HCT116 (cell line): Measurements from ENCODE around the gene ARHGAP18. TPM values are rescaled to one million over a fixed set of nuclear protein-coding genes. Genes with fewer than 3 reads are reported as not detected.

Experiments used
- ATAC-seq: fragments of 200-7000 bp; cut with Tn5 transposase; 2 replicates; pipeline ENCODE4 v1.9.1; 2020; ENCODE audit warnings: mild to moderate bottlenecking, moderate library complexity
- BruUV-seq: library from RNA; stranded (reverse); fragments of 400-500 nt; replicated peaks from 2 replicates; lab custom pipeline; 2021; lab: Mats Ljungman, UMichigan
- CTCF ChIA-PET: fragments of 300-600 bp; sonication (Branson Sonifier 250); formaldehyde crosslinking; loops from one replicate; lab custom pipeline; 2021; ENCODE audit warnings: antibody characterized with exemption; lab: Charles Lee
- POLR2A ChIA-PET: fragments of 300-600, 350-600 bp; sonication (Branson Sonifier 250); formaldehyde crosslinking; loops from one replicate; lab custom pipeline; 2021; ENCODE audit warnings: antibody characterized with exemption; lab: Charles Lee
- RAD21 ChIA-PET, 2 experiments: fragments of 300-600 bp; sonication (Branson Sonifier 250); formaldehyde crosslinking; loops; one replicate each; lab custom pipeline; 2023; ENCODE audit warnings: low total read pairs in 2 of 2; ENCODE audit not compliant: uncharacterized antibody in 2 of 2, unreplicated experiment in 2 of 2, low non-redundant PET in 1 of 2; lab: Charles Lee
- DNase-seq: peaks from one replicate; pipeline ENCODE4 v3.0.0-alpha.2; 2010; ENCODE audit warnings: low read depth, low spot score
- H2AFZ ChIP-seq: fragments of 200-600 bp; shearing (Covaris generic), sonication (generic); 2 replicates; pipeline ENCODE4 v1.6.1; 2017; ENCODE audit warnings: low read depth, mixed run types, mixed read lengths, antibody characterized with exemption, low read length; ENCODE audit not compliant: poor library complexity, severe bottlenecking
- H3K27ac ChIP-seq: 2 replicates; pipeline ENCODE4 v1.5.1; 2012; ENCODE audit warnings: low read depth, low read length
- H3K27me3 ChIP-seq: fragments of 200-600 bp; sonication (generic); 2 replicates; pipeline ENCODE4 v1.6.1; 2016; ENCODE audit warnings: mixed run types, low read length, mixed read lengths; ENCODE audit not compliant: insufficient read depth
- H3K36me3 ChIP-seq, 2 experiments: fragments of 200-500 bp in 1 of 2; fragments of 200-600 bp in 1 of 2; sonication (Bioruptor generic) in 1 of 2; sonication (generic) in 1 of 2; 2 replicates each; pipeline versions ENCODE4 v1.5.1 to v1.6.1; 2014 to 2016; ENCODE audit warnings: low read length in 2 of 2, inconsistent platforms in 1 of 2, mixed read lengths in 1 of 2, mixed run types in 1 of 2; ENCODE audit not compliant: insufficient read depth in 2 of 2, control insufficient read depth in 1 of 2
- H3K4me1 ChIP-seq, 2 experiments: fragments of 200-600 bp in 1 of 2; sonication (generic) in 1 of 2; 2 replicates each; pipeline versions ENCODE4 v1.5.1 to v1.6.1; 2012 to 2017; ENCODE audit warnings: low read length in 2 of 2, inconsistent platforms in 1 of 2, mild to moderate bottlenecking in 1 of 2, mixed read lengths in 1 of 2, mixed run types in 1 of 2, moderate library complexity in 1 of 2; ENCODE audit not compliant: insufficient read depth in 2 of 2, control insufficient read depth in 1 of 2
- H3K4me2 ChIP-seq: fragments of 200-600 bp; sonication (generic); 2 replicates; pipeline ENCODE4 v1.6.1; 2017; ENCODE audit warnings: mixed run types, low read length, mixed read lengths
- H3K4me3 ChIP-seq, 2 experiments: fragments of 200-600 bp in 1 of 2; sonication (generic) in 1 of 2; replicated peaks in 1 of 2; 2 replicates each; pipeline ENCODE4 v1.5.1; 2011 to 2016; ENCODE audit warnings: low read length in 2 of 2, control low read depth in 1 of 2, low read depth in 1 of 2, mild to moderate bottlenecking in 1 of 2, mixed read lengths in 1 of 2, mixed run types in 1 of 2
- H3K79me2 ChIP-seq: fragments of 200-600 bp; sonication (generic); 2 replicates; pipeline ENCODE4 v1.6.1; 2017; ENCODE audit warnings: mild to moderate bottlenecking, mixed run types, low read length, moderate library complexity, mixed read lengths; ENCODE audit not compliant: insufficient read depth
- H3K9ac ChIP-seq: fragments of 200-600 bp; sonication (generic); 2 replicates; pipeline ENCODE4 v1.6.1; 2016; ENCODE audit warnings: low read length, mixed read lengths
- H3K9me2 ChIP-seq: fragments of 200-600 bp; sonication (generic), shearing (Covaris generic); 2 replicates; pipeline ENCODE4 v1.6.1; 2017; ENCODE audit warnings: mixed run types, mild to moderate bottlenecking, moderate library complexity; ENCODE audit not compliant: insufficient read depth
- H3K9me3 ChIP-seq, 2 experiments: fragments of 200-500 bp in 1 of 2; fragments of 200-600 bp in 1 of 2; sonication (Bioruptor generic) in 1 of 2; sonication (generic) in 1 of 2; 2 replicates each; pipeline ENCODE4 v1.6.1; 2014 to 2017; ENCODE audit warnings: low read length in 2 of 2, mixed read lengths in 2 of 2, inconsistent platforms in 1 of 2, low read depth in 1 of 2, mild to moderate bottlenecking in 1 of 2, mixed run types in 1 of 2, moderate library complexity in 1 of 2; ENCODE audit not compliant: control insufficient read depth in 1 of 2, insufficient read depth in 1 of 2
- H4K20me1 ChIP-seq: fragments of 200-600 bp; sonication (generic), shearing (Covaris generic); 2 replicates; pipeline ENCODE4 v1.6.1; 2017; ENCODE audit warnings: mixed run types, mild to moderate bottlenecking, moderate library complexity; ENCODE audit not compliant: insufficient read depth
- CBX3 ChIP-seq: IDR thresholded peaks from 2 replicates; pipeline ENCODE4 v1.6.1; 2012; ENCODE audit warnings: low read depth
- CEBPB ChIP-seq: IDR thresholded peaks from 2 replicates; pipeline ENCODE4 v1.6.1; 2012; ENCODE audit warnings: low read depth
- EGR1 ChIP-seq: IDR thresholded peaks from 2 replicates; pipeline ENCODE4 v1.6.1; 2012; ENCODE audit warnings: low read depth
- EZH2phosphoT487 ChIP-seq: fragments of 200-600 bp; IDR thresholded peaks from 2 replicates; pipeline ENCODE4 v1.6.1; 2018; ENCODE audit warnings: antibody characterized with exemption, borderline replicate concordance
- FOSL1 ChIP-seq: IDR thresholded peaks from 2 replicates; pipeline ENCODE4 v1.6.1; 2012; ENCODE audit warnings: low read depth
- JUND ChIP-seq: IDR thresholded peaks from 2 replicates; pipeline ENCODE4 v1.6.1; 2012
- POLR2A ChIP-seq: IDR thresholded peaks from 2 replicates; pipeline ENCODE4 v1.7.0; 2011; ENCODE audit warnings: borderline replicate concordance; ENCODE audit not compliant: insufficient read depth, insufficient read length; ENCODE audit errors: extremely low read depth
- POLR2AphosphoS5 ChIP-seq: IDR thresholded peaks from 2 replicates; pipeline ENCODE4 v1.6.1; 2011; ENCODE audit warnings: mild to moderate bottlenecking, low read depth, low read length, moderate library complexity
- SIN3A ChIP-seq: IDR thresholded peaks from 2 replicates; pipeline ENCODE4 v1.6.1; 2012; ENCODE audit warnings: low read depth
- SP1 ChIP-seq: IDR thresholded peaks from 2 replicates; pipeline ENCODE4 v1.6.1; 2012; ENCODE audit warnings: low read depth
- SRF ChIP-seq: IDR thresholded peaks from 2 replicates; pipeline ENCODE4 v1.6.1; 2012; ENCODE audit warnings: low read depth
- YY1 ChIP-seq: IDR thresholded peaks from 2 replicates; pipeline ENCODE4 v1.6.1; 2011; ENCODE audit warnings: low read length, low read depth, moderate library complexity, mild to moderate bottlenecking; ENCODE audit not compliant: insufficient replicate concordance; ENCODE audit errors: extremely low read depth
- ZNF274 ChIP-seq: fragments of 200-500 bp; sonication (Bioruptor generic); IDR thresholded peaks from 2 replicates; pipeline ENCODE4 v1.6.1; 2014; ENCODE audit warnings: mild to moderate bottlenecking, low read depth, low read length, inconsistent platforms
- intact Hi-C: fragments of 100-400 bp; cut with micrococcal nuclease; formaldehyde crosslinking; loops from 2 replicates; pipeline ENCODE4 v1.10.0; 2022
- total RNA-seq: library from RNA; stranded (reverse); gene quantifications from one replicate; pipeline ENCODE4 v1.2.1, GENCODE V29; 2021; ENCODE audit not compliant: unreplicated experiment
- TF ChIP-seq, protein P1 (sequence below): IDR thresholded peaks from 2 replicates; pipeline ENCODE4 v1.6.1; 2011; ENCODE audit warnings: mild to moderate bottlenecking, low read length, moderate library complexity; ENCODE audit not compliant: insufficient replicate concordance; ENCODE audit errors: extremely low read depth
- TF ChIP-seq, protein P2 (sequence below), 3 experiments: fragments of 200-600 bp in 1 of 3; sonication (generic) in 1 of 3; IDR thresholded peaks in 2 of 3; conservative IDR thresholded peaks in 1 of 3; 2 replicates each; pipeline ENCODE4 v1.5.1; 2012 to 2017; ENCODE audit warnings: low read depth in 2 of 3, low read length in 2 of 3, antibody characterized with exemption in 1 of 3, borderline replicate concordance in 1 of 3, control low read depth in 1 of 3, mild to moderate bottlenecking in 1 of 3, mixed read lengths in 1 of 3, mixed run types in 1 of 3, moderate library complexity in 1 of 3; ENCODE audit not compliant: insufficient read depth in 1 of 3
- TF ChIP-seq, protein P3 (sequence below): IDR thresholded peaks from 2 replicates; pipeline ENCODE4 v1.6.1; 2012

ARHGAP18 gene
- total RNA-seq, 1 experiment from 2014 or later = 70.3 TPM

DNA sequence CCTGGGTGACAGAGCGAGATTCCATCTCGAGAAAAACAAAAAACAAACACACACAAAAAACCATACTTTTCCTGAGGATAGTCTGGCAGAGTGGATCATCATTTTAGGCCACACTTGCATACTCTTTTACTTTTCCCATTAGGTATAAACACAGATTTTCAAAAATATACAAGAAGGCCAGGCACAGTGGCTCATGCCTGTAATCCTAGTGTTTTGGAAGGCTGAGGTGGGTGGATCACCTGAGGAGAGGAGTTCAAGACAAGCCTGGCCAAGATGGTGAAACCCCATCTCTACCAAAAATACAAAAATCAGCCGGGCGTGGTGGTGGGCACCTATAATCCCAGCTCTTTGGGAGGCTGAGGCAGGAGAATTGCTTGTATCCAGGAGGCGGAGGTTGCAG, 85.5 kb downstream of the ARHGAP18 start (continued):
- TF ChIP-seq YY1 (no peak), SIN3A (no peak), JUND (no peak), POLR2AphosphoS5 (no peak), SP1 (no peak), SRF (no peak)

DNA sequence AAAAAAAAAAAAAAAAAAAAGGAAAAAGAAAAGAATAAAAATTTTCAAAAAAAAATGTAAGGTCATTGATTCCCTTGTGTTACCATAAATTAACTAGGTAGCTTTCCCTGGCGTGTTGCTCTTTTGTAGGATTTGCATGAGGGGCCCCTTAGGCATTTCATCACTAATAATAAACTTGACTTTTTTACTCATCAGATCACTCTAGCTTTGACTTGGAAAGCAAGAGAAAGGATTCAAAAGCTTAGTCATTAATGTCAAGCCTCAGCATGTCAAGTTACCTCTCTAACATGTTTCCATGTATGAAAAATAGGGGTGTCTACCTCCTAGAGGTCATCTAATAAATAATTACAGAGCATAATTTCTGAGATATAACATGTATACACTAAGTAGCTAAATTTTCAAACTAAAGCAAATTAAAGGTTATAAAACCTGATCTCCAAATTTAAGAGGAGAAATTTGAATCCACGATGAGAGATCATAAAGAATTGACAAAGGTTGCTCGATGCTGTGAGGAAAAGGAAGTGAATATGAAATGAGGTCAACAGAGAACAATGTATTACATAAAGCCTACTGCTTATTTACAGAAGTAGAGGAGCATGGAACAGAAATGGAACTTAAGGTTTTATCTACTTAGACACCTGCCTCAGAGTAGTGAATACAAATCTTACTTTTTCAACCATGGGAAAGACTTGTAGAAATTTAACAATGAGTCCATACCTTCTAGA, 86.8 kb downstream of the ARHGAP18 start:
- intact Hi-C loops = no loop called here
- POLR2A ChIA-PET = interaction anchor here (1.2 kb wide), 1 partner anchor 397 kb away, joined by 3 read pairs; no protein-coding TSS in a partner anchor
- H3K27me3 ChIP-seq = no peaks in the 10 kb centered on the region
- no peaks in the 10 kb centered on the region for H3K9me3 ChIP-seq
- CTCF ChIA-PET = interaction anchor here (1.6 kb wide), 1 partner anchor 152 kb away, joined by 5 read pairs; no protein-coding TSS in a partner anchor
- no peak overlapping the region for H2AFZ ChIP-seq
- TF ChIP-seq EGR1 (no peak), SRF (no peak), EZH2phosphoT487 (no peak), FOSL1 (no peak), JUND (no peak), SP1 (no peak), CEBPB (no peak), POLR2A (no peak), CBX3 (no peak), ZNF274 (no peak)
- TF ChIP-seq, protein P1, sequence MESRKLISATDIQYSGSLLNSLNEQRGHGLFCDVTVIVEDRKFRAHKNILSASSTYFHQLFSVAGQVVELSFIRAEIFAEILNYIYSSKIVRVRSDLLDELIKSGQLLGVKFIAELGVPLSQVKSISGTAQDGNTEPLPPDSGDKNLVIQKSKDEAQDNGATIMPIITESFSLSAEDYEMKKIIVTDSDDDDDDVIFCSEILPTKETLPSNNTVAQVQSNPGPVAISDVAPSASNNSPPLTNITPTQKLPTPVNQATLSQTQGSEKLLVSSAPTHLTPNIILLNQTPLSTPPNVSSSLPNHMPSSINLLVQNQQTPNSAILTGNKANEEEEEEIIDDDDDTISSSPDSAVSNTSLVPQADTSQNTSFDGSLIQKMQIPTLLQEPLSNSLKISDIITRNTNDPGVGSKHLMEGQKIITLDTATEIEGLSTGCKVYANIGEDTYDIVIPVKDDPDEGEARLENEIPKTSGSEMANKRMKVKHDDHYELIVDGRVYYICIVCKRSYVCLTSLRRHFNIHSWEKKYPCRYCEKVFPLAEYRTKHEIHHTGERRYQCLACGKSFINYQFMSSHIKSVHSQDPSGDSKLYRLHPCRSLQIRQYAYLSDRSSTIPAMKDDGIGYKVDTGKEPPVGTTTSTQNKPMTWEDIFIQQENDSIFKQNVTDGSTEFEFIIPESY = no peak
- TF ChIP-seq, protein P2, sequence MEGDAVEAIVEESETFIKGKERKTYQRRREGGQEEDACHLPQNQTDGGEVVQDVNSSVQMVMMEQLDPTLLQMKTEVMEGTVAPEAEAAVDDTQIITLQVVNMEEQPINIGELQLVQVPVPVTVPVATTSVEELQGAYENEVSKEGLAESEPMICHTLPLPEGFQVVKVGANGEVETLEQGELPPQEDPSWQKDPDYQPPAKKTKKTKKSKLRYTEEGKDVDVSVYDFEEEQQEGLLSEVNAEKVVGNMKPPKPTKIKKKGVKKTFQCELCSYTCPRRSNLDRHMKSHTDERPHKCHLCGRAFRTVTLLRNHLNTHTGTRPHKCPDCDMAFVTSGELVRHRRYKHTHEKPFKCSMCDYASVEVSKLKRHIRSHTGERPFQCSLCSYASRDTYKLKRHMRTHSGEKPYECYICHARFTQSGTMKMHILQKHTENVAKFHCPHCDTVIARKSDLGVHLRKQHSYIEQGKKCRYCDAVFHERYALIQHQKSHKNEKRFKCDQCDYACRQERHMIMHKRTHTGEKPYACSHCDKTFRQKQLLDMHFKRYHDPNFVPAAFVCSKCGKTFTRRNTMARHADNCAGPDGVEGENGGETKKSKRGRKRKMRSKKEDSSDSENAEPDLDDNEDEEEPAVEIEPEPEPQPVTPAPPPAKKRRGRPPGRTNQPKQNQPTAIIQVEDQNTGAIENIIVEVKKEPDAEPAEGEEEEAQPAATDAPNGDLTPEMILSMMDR (IDR thresholded peaks at IDR 0.05 in 2 of 3, conservative IDR thresholded peaks at IDR 0.05 in 1 of 3; ENCODE audit: borderline replicate concordance in 1 of 3, insufficient read depth in 1 of 3, low read depth in 2 of 3, low read length in 2 of 3) = no peak
- TF ChIP-seq, protein P3, sequence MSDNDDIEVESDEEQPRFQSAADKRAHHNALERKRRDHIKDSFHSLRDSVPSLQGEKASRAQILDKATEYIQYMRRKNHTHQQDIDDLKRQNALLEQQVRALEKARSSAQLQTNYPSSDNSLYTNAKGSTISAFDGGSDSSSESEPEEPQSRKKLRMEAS = no peak
- H3K27ac ChIP-seq = no peak overlapping the region
- RAD21 ChIA-PET = no interaction called here
- no peak overlapping the region for H3K4me2 ChIP-seq
- H3K4me3 ChIP-seq = no peak overlapping the region
- peaks cover 7 to 19% of the 10 kb centered on the region in 2 experiments; a peak in 3 of 4 replicates for H3K36me3 ChIP-seq
- DNase-seq = no peak
- peaks cover 0 to 4% of the 10 kb centered on the region in 2 experiments; a peak in 1 of 4 replicates for H3K4me1 ChIP-seq
- no peaks in the 10 kb centered on the region for H4K20me1 ChIP-seq
- BruUV-seq = no TSS peak
- no peaks in the 10 kb centered on the region for H3K9me2 ChIP-seq
- H3K79me2 ChIP-seq = no peaks in the 10 kb centered on the region
- H3K9ac ChIP-seq = no peak overlapping the region
- ATAC-seq = no peak
